ENCODE measurements around the gene KCNN3.
"Not testable (repeated sequence)": the region's sequence is repeated elsewhere in the genome, so short reads cannot be mapped to it uniquely, and the experiment has no call there.

The KCNN3 gene

DNA sequence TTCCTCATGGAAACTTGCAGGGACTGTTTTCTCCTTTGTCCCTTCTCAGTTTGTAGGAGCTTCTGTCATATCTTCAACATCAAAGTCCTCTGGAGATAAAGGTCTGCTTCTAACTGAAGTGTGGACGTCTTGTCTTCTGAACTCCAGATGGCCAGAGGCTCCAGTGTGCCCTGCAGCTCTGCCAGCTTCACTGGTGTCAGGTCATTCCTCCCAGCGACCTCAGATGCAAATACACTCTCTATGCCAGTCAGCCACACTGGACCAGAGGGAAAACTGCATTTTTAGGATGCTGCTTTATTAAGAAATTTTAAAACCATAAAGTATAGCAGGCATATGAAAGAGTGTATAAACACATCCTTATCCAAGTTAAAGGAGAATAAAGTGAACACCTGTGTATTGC, 183.6 kb downstream of the KCNN3 start:
- no peak for DNase-seq

DNA sequence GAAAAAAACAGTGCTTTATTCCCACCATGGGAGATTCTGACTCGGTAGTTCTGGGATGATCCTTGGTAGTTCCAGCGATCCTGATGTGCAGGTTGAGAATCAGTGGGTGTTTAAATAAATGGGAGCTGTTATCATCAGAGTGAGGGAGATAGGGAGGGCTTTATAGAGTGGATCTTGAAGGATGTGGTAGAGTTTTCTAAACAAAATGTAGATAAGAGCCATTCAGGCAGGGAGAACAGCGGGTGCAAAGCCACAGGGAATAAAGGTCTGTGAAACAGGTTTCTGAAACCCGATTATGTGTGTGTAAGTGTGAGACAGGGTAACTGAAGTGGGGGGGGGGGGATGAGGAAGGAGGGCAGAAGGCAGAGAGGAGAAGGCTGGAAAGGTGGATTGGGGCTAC, 186.3 kb downstream of the KCNN3 start:
- no peak for DNase-seq

DNA sequence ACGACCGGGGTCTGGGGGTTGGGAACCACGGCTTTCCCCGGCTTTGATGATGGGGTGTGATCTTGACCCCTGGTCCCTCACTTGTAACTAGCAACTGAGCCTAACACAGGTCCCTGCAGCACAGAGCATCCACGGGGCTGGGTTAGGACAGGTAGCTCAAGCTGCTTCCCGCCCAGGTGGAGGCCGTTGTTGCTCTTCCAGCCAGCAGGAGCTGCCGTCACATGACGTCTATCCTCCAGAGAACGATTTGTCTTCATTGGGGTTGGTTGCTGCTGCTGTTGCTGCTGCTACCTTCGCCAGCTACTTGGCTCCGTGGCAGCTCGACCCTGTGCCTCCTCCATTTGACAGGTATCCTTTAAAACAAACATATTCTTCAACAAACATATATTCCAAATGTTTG, 187.8 kb downstream of the KCNN3 start:
- no peak for DNase-seq

DNA sequence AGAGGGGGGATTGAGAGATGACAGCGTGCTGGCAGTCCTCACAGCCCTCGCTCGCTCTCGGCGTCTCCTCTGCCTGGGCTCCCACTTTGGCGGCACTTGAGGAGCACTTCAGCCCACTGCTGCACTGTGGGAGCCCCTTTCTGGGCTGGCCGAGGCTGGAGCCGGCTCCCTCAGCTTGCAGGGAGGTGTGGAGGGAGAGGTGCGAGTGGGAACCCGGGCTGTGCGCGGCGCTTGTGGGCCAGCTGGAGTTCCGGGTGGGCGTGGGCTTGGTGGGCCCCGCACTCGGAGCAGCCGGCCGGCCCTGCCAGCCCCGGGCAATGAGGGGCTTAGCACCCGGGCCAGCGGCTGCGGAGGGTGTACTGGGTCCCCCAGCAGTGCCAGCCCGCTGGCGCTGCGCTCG, 192.2 kb downstream of the KCNN3 start:
- DNase-seq, result not testable (repeated sequence)

DNA sequence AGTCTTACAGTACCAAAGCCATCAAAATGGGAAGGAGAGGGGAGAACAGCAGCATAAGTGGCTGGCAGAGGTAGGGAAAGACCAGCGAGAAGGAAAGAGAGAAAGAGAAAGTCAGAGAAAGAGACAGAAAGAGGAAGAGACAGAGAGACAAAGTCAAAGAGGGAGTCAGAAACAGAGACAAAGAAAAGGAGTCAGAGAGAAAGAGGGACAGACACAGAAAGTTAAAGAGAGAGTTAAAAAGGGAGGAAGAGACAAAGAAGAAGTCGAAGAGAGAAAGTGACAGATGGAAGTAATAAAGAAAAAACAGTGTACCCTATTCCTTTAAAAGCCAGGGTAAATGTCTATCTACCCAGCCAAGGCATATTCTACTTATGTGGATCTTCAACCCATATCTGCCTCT, 193.2 kb downstream of the KCNN3 start:
- DNase-seq, result not testable (repeated sequence)

DNA sequence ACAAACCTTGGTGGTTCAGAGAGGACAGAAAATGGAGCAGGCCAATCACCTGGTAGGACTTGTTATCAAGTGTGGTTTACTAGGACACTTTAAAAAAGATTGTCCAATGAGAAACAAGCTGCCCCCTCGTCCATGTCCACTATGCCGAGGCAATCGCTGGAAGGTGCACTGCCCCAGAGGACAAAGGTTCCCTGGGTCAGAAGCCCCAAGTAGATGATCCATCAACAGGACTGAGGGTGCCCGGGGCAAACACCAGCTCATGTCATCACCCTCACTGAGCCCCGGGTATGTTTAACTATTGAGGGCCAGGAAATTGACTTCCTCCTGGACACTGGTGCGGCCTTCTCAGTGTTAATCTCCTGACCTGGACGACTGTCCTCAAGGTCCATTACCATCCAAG, 195.6 kb downstream of the KCNN3 start:
- DNase-seq, result not testable (repeated sequence)

DNA sequence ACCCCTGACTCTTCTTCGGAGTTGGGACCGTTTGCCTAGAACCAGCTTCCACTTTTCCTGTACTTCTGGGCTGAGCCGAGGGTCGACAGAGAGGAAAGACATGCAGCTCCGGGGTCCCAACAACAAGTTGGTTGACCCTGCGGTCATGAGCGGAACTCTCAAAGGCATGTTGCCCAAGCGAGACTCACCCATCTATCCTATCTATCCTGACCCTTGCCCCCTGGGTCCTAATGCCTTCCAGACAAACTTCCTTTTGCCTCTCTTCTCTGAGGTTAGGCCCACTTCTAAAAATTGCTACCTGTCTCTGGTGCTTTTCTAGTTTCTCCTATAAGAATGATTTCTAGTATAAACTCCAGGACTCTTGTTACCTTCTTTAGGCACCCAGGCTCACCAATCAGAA, 197.8 kb downstream of the KCNN3 start:
- DNase-seq, result not testable (repeated sequence)

DNA sequence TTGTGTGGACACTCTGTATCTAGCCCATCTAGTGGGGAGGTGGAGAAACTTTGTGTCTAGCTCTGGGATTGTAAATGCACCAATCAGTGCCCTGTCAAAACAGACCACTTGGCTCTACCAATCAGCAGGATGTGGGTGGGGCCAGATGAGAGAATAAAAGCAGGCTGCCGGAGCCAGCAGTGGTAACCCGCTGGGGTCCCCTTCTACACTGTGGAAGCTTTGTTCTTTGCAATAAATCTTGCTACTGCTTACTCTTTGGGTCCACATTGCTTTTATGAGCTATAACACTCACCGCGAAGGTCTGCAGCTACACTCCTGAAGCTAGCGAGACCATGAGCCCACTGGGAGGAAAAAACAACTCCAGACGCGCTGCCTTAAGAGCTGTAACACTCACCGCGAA, 198.7 kb downstream of the KCNN3 start:
- not testable (repeated sequence) for DNase-seq

DNA sequence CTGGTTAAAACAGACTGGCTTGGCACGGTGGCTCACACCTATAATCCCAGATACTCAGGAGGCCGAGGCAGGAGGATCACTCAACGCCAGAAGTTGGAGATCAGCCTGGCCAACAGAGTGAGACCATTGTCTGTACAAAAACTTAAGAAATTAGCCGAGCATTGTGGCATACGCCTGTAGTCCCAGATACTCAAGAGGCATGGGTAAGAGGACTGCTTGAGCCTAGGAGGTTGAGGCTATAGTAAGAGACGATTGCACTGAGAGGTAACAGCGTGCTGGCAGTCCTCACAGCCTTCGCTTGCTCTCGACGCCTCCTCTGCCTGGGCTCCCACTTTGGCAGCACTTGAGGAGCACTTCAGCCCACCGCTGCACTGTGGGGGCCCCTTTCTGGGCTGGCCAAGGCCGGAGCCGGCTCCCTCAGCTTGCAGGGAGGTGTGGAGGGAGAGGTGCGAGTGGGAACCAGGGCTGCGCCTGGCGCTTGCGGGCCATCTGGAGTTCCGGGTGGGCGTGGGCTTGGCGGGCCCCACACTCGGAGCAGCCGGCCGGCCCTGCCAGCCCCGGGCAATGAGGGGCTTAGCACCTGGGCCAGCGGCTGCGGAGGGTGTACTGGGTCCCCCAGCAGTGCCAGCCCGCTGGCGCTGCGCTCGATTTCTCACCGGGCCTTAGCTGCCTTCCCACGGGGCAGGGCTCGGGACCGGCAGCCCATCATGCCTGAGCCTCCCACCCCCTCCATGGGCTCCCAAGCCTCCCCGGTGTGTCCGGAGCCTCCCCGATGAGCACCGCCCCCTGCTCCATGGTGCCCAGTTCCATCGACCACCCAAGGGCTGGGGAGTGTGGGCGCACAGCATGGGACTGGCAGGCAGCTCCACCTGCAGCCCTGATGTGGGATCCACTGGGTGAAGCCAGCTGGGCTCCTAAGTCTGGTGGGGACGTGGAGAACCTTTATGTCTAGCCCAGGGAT, 199.5 kb downstream of the KCNN3 start:
- DNase-seq, result not testable (repeated sequence)

DNA sequence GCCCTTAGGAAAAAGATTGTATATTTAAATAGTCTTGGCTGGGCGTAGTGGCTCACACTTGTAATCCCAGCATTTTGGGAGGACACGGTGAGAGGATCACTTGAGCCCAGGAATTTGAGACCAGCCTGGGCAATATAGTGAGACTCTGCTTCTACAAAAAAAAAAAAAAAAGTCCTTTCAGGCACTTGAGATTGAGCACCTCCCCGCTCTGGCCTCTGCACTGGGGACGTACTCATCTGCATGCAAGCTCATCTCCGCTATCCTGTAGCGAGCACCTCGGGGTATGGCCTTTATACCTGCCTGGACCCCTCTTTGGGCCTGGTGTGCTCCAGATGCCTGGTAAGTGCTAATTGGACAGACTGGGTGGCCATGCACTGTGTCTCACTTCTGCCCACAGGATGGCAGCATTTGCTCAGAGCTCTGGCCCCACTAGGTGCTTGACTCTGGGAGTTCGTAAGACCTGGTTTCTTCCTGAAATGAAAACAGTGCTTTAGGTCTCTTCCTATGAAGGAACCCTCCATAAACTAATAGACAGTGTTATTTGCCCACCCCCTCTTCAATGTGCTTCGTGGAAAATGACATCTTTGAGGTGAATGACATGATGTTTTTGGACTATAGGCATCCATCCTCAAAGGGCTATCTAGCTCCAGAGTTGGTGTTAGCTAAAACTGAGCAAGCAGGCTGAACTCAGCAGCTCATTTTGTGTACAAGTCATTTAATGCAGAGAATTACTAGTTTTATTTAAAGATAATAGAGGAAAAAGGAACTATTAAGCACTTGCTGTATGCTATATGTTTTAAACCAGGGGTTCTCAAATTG, 200.4 kb downstream of the KCNN3 start:
- DNase-seq, result peak; percentile 67

DNA sequence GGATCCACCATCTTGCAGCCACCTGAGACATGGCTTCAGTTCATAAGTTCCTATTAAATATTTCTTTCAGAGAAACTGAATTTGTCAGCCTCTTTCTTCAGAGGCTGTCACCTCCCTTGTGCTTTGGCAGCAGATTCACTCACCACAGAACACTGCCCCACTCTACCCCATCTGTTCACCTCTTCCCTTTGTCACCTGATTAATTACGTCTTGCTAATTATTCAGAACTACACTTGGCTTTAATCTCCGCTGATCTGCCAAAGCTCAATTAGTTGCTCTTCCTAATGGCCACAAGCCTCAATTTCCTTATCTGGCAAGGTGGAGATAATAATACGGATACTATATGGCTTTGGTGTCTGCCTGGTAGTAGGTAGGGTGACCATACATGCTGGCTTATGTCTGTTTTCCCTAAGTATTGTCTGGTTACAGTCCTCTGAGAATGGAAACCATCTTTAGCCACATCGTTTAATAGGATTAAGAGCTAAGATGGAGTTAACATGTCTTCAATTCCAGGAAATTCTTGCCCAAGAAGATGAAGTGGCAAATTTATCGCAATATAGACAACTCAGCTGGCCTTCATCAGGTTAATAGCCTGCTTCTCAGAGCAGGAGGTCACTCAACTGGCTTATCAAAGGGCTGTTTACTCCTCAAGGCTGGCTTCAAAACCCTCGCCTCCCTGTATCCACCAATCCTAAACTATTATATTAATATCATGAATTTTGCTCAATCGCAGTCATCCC, 203.9 kb downstream of the KCNN3 start:
- no peak for DNase-seq

DNA sequence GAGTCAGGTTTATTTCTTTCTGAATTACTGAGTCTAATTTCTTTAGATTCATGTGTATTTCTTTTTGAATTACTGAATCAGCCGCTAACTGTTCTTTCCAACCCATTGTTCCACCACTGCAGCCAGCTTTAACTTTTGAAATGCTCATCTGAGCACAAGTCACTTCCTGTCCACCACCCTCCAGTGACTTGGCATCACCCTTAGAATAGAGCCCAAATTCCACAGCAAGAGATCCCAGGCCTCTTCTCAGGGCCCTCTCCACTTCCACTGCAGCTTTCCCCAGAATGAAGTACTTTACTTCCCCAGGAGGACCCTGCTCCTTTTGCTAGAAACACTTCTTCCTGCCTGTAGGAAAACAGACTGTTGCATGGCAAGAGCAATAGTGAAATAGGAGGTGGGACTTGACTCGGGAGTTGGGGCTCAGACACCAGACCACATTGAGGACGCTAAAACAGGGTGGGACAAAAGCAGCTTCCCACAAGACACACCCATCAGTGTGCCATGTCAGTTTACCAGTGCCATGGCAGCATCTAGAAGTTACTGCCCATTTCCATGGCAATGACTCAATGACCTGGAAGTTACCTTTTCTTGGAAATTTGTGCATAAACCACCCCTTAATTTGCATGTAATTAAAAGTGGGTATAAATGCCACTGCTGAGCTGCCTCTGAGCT, 205.6 kb downstream of the KCNN3 start:
- DNase-seq, result no peak

DNA sequence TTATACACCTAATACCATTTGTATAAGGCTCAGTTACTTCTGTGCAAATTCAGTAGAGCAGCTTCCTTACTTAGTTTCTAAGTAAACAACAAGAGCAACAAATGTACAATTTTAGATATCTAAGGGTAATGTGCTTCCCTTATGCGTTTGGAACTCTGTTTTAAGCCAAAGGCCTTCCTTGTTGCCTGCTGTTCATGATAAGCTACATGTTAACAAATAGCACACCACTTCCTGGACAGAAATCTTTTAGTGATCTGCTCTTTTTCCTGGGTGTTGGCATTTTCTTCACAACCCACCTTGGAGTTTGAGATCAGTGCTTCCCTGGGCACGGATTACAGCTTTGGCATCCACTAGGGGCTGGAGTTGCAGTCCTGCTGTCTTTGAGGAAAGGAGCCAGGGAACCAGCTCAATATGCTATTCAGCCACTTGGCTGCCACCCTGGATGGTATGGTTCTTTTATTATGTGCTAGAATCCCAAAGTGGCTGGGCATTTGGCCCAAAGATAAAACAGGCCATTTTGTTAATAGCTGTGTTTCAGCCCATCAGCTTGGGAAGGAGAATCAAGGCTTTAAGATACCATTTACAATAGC, 206.5 kb downstream of the KCNN3 start:
- DNase-seq, result no peak

DNA sequence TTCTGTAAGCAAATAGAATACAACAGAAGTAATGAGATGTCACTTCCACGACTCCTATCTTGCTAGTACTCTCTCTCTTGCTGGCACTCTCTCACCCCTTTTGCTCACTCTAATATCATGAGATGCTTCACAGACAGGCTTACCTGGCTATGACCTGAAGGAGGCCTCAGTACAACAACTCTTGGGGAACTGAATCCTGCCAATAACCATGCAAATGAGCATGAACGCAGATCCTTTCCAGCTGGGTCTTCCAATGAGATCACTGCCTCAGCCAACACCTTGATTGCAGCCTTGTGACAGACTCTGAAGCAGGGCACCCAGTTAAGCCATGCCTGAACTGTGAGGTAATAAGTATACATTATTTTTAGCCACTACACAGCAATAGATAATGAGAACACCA, 209.0 kb downstream of the KCNN3 start:
- DNase-seq, result no peak

DNA sequence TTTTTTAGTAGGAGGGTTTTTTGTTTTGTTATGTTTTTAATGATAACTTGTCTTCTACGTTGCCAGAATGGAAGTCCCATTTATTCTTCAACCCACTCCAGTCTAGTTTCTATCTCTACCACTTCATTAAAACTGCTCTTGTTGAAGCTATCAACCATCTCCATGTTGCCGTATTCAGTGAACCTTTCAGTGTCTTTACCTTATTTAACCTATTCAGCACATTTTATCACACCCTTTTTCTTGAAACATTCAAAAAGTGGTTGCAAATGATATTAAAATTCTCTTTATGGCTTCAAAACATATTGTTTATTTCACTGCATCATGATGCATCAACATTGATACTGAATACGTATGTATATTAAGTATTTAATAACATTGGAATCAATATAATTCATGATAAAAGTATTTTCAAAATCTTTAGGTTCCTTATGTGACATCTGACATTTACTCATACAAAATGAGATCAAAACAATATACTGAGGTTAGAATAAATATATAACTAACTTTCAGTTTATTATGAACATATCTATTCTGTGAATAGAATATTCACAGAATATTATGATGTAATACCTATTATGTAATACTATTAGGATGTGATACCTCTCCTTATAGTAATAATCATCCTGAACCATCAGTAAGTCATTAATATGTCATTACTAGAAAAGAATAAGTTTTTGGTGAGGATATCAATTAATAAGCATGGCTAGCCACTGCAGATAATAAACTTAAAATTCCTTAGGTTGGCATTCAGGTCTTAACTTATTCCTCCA, 210.1 kb downstream of the KCNN3 start:
- no peak for DNase-seq

DNA sequence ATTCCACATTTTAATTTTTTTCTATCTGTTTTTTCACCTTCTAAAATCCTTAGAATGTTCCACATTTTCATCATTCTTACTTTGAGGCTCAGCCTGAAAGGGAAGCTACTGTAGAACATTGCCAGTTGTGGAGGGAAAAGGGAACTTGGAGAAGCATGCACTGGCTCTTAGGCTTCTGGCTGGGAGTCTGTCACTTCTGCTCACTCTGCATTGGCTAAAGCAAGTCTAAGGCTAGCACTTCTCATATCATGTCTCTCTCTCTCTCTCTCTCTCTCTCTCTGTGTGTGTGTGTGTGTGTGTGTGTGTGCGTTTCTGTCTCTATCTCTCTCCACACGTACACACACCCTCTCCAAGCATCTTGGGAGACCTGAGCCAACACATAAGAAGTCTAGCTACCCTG, 212.5 kb downstream of the KCNN3 start:
- no peak for DNase-seq

DNA sequence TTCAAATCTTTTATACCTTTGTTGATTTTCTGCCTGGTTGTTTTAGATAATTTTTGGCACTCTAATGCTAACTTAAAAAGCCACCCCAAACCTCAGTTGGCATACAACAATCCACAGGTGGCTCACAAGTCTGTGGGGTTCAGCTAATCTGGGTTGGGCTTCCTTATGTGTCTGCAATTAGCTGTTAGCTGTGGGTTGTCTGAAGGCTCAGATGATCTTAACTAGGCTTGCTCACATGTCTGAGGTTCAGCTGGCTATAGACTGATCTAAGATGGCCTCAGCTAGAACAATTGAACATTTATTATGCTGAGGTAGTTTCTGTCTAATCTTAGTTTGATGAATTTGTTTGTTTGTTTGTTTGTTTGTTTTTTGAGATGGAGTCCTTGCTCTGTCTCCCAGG, 217.2 kb downstream of the KCNN3 start:
- no peak for DNase-seq
